ENCODE measurements around the gene MX2.
"Not testable (repeated sequence)": the region's sequence is repeated elsewhere in the genome, so short reads cannot be mapped to it uniquely, and the experiment has no call there.

MX2 gene

DNA sequence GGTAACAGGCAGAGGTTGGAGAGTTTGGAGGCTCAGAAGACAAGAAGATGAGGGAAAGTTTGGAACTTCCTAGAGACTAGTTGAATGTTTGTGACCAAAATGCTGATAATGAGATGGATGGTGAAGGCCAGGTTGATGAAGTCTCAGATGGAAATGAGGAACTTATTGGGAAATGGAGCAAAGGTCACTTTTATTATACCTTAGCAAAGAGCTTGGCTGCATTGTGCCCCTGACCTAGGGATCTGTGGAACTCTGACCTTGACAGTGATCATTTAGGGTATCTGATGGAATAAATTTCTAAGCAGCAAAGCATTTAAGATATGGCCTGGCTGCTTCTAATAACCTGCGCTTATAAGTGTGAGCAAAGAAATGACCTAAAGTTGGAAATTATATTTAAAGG is 28.1 kb upstream of the MX2 start:
- in situ Hi-C loops (cut with MboI; ENCODE audit: low pct_unique_long_range_greater_than_20kb, low sequenced_read_pairs): no loop called here
- DNase-seq: no peak

DNA sequence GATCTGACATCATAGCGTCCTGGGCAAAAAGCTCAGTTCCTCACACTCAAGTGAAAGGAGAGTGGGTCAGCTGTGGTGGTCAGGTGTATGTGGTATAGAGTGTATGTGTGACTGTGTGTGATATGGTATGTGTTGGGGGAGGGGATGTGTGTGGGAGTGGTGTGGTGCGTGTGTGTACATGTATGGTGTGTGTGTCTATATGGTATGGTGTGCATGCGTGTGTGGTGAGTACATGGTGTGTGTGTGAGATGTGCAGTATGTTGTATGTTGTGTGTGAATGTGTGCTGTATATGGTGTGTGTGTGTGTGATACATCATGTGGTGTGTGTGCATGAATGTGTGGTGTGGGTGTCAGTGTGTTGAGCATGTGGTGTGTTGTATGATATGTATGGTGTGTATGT is 24.3 kb upstream of the MX2 start:
- in situ Hi-C loops (cut with MboI; ENCODE audit: low pct_unique_long_range_greater_than_20kb, low sequenced_read_pairs): no loop called here
- no peak for DNase-seq

DNA sequence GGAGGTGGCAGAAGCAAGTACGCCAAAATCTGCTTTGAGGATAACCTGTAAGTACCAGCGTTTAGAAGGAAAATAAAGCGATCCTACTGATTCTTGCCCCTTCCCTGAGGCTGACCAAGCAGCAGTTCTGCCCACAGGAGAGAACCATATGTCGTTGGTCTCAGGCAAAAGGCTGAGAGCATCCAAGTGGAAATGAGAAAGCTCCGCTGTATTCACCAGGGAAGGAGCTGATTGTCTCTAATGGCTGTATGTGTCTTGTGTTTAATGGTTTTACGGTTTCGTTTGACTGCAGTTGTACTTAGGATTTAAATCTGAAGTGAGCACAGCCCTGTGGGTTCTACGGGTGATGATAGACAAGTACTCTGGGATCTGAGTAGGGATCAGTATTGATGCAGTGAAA is 23.4 kb upstream of the MX2 start:
- in situ Hi-C loops (cut with MboI; ENCODE audit: low pct_unique_long_range_greater_than_20kb, low sequenced_read_pairs): no loop called here
- DNase-seq: no peak

DNA sequence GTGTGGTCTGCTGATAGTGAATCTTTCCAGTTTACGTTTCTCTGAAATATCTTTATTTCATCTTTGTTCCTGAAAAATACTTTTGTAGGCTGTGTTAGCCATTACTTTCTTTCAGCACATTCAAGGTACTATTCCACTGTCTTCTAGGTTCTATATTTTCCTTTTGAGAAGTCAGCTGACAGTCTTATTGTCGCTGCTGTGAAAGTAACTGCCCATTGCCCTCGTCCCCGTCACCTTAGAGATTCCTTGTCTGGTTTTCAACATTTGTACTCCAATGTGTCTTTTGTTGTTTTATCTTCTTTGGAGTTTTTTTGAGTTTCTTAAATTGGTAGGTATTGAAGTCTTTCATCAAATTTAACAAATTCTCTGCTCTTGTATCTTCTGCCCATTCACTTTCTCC is 19.8 kb upstream of the MX2 start:
- in situ Hi-C loops (cut with MboI; ENCODE audit: low pct_unique_long_range_greater_than_20kb, low sequenced_read_pairs): no loop called here
- no peak for DNase-seq

DNA sequence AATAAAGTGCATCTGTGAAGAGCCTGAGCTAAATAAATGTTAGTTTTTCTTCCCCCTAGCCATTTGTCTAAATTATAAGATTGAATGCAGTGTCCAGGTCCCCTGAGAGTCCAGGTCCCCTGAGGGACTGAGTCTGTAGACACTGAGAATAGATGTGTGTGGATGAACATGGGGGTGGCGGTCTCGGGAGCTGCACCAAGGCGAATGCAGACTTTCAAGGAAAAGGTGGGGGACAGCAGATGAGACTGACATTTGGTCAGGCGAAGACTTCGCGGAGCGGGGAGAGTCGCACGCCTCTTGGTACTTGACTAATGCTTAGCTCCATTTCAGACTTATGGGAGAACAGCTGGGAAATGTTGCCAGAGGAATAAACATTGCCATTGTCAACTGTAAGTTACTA is 17.7 kb upstream of the MX2 start:
- in situ Hi-C loops (cut with MboI; ENCODE audit: low pct_unique_long_range_greater_than_20kb, low sequenced_read_pairs): no loop called here
- no peak for DNase-seq

DNA sequence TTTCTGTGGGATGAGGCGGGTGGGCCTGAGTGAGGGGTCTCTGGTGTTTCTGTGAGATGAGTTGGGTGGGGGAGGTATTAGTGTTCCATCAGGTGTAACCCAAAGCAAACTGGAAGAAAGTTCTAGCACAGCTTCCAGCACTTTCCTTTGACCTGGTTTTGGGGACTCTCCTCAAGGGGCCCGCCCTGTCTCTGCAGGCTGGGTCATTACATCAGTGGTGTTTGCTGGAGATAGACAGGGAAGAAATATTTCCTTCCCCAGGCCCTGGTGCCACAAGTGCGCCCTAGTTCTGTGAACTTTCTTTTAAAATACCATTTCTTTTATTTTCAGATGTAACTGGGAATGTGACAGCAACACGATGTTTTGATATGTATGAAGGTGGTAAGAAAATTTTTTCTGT is 16.5 kb upstream of the MX2 start:
- DNase-seq: no peak
- in situ Hi-C loops (cut with MboI; ENCODE audit: low pct_unique_long_range_greater_than_20kb, low sequenced_read_pairs): no loop called here

DNA sequence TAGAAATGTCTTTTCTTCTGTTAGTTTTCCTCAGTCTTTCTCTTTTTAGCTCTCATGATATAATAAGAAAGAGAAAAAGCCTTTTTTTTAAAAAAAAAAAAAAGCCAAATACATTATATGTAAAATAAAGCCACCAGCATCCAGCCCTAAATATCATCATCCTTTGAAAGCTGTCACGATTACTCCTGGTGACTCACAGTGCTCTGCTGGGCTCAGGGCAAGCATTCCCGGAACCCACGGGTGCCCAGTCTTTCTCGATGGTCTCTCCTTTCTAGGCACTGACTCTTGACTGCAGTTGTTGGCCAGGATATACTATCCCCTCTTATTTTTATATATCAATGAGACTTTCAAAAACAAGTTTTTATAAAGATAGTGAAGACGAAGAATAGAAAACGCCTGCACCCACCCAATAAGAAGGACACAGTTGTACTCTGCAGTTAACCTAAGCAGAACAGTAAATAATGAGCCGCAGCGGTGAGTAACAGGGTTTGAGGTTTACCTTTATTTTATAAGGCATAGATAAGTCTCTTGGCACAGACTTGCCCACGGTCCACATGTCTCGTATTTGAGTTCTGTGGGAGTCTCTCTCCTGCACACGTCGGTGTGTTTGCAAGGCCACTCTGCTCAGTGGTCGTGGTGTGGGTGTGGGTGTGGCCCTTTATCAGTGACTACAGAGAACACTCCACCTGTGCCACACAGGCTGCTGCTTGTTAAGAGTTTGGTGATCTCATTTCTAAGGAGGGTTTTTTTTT is 15.7 kb upstream of the MX2 start:
- in situ Hi-C loops (cut with MboI; ENCODE audit: low pct_unique_long_range_greater_than_20kb, low sequenced_read_pairs): no loop called here
- no peak for DNase-seq

DNA sequence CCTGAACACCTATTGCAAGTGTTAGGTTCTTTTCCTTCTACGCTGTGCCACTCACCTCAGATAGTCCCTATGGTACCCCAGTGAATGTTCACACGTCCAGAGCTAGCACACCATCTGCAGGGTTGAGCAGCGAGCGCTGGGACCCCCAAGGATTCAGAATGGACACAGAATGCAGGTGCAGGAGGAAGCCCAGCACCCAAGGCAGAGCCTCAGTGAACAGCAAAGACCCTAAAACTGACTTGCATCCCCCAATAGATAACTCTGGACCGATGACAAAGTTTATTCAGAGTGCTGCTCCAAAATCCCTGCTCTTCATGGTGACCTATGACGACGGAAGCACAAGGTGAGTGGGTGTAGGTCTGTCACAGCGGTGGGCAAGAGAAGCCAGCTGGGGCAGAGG is 15.1 kb upstream of the MX2 start:
- no peak for DNase-seq

DNA sequence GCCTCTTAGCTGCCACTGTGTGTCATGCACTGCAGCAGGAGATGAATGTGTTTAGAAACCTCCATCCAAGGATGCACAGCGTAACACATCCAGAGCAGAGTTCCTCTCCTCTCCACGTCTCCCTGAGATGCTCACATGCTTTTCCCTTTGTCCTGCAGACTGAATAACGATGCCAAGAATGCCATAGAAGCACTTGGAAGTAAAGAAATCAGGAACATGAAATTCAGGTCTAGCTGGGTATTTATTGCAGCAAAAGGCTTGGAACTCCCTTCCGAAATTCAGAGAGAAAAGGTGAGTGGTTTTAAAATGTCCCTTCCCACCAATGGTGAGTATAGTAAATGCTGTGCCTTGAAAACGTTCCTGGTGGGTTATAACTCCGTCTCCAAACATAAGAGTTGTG is 13.4 kb upstream of the MX2 start:
- in situ Hi-C loops (cut with MboI; ENCODE audit: low pct_unique_long_range_greater_than_20kb, low sequenced_read_pairs): no loop called here

More for the DNA sequence above, 15.1 kb upstream of the MX2 start:
- in situ Hi-C loops (cut with MboI; ENCODE audit: low pct_unique_long_range_greater_than_20kb, low sequenced_read_pairs): no loop called here

DNA sequence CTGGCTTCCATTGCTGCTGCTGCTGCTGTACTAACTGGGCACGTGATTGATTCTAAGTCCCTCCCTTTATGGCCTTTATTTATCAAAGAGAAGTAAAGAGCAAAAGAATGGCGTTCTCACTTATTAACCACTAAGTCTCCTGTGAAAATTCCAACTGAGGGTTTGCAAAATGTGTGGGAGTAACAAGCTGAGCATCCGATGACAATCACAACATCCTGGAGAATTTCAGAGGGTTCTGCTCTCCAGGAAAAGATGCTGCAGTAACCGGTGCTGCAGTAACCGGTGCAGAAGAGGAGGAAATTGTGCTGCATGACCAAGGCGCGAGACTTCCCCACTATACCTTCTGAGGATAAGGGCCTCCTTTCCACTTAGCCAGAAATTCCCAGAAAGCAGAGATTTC is 12.7 kb upstream of the MX2 start:
- in situ Hi-C loops (cut with MboI; ENCODE audit: low pct_unique_long_range_greater_than_20kb, low sequenced_read_pairs): no loop called here
- DNase-seq: no peak

More for the DNA sequence above, 13.4 kb upstream of the MX2 start:
- no peak for DNase-seq

DNA sequence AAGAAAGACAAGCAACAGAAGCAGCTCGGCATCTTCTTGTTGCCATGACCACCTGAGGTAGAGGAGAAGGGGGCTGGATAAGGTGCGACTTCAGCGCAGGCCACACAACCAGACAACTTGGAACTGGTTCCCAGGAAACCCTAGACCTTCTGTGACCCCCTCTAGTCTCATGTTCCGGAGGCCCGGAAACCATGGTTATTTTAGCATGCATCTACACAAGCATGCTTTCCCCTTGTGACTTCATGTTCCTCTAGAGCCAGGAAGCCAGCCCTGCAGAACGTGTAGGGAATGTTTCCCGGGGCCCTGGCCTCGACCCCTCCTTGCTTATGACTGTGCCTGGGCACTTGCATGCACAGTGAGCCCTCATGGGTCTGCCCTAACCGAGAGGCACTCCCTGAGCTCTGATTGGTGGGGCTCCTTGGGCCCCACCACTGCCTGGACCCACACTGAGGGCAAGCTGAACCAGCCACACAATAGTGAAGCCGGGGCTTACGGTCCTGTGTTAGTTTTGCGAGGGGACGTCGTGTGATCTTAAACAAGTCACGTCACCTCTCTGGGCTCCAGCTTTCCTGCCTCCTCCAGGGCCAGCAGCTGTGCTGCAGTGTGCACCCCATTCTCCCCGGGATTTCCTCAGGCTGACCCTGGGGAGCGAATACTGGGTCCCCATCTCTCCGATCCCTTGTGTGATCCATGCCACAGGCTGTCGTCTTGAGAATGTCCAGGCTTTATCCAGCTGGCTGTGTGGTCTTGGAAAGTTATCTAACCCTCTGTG is 12.0 kb upstream of the MX2 start:
- DNase-seq: no peak
- in situ Hi-C loops (cut with MboI; ENCODE audit: low pct_unique_long_range_greater_than_20kb, low sequenced_read_pairs): no loop called here

DNA sequence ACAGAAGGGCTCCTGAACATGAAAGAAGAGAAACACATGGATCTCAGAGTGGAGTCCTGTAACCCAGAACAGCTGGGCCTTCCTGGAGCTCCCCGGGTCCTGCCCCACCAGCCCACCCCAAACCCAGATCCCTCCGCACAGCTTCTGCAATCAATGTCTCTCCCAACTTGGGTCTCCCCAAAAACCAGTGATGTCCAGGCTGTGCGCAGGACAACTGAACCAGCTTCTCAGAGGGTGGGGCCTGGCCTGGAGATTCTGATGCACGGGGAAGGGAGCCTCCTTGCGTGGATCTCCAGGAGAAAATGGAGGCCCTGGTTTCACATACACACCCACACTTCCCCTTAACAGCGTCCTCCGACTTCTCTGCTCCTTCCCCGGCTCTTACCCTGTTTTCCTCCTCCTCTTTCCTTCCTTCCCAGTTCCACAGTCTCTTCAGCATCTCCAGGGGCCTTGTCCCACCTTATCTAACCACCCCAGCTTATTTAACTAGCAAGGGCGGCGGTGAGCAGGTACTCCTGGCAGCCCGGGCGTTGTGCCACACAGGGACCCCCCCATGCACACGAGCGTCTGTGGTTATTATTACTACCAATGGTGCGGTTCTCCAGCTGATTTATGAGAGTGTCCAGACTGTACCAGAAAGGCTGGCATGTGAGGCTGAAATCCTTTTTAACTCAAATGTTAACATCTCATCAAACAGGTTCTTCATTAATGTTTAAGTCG is 11.2 kb upstream of the MX2 start:
- no peak for DNase-seq
- in situ Hi-C loops (cut with MboI; ENCODE audit: low pct_unique_long_range_greater_than_20kb, low sequenced_read_pairs): no loop called here

DNA sequence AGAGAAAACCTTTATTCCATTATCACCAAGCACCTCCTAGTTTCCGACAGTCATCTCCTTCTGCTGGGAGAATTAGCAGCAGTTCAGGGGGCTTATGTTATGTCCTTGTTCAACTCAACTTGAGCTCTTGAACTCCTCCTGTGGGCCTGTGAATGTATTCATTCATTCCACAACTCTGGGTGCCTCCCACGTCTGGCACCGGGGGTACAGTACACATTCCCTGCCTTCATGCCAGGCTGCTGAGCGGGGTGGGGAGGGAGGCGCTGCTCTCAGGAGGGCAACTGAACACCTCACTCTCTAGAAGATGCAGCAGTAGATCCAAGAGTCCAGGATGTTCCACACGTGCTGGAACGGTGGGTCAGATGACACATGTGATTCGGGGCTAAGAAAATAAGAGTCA is 4.3 kb upstream of the MX2 start:
- in situ Hi-C loops (cut with MboI; ENCODE audit: low pct_unique_long_range_greater_than_20kb, low sequenced_read_pairs): no loop called here
- no peak for DNase-seq

DNA sequence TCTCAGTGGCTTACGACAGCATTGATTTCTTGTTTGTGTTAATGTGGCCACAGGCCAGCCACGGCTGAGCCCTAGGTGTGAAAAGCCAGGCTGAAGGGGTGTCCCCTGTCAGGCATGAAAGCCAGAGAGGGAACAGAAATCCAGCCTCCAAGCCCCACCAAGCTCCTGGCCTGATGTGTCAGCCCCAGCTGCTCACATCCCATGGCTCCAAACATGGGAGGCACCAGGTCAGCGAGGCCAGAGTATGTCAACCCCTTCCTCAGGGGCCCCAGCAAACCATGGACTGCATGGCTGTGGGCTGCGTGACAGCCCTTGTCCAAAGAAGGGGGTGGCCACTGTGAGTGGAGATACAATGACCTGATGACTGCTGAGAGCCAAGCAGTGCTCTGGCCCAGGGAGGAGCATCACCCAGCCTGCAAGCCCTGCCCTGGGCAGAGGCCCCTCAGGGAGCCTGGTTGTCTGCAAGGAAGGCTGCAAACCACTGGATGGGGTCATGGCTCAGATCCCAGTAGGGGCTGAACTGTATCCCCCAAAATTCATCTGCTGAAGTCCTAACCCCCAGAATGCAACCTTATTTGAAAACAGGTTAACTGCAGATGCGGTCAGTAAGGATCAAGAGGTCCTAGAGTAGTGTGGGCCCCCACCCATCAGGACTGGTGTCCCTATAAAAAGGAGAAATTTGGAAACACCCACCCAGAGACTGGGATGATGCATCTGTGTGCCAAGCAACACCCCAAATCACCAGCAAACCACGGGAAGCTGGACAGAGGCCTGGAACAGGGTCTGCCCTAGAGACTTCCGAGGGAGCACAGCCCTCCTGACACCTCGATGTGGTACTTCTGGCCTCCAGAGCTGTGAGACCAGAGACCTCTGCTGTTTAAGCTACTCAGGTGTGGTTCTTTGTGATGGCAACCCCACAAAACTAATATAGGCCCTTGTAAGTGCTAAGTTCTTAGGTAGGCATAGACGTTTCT is 3.3 kb upstream of the MX2 start:
- no peak for DNase-seq
- in situ Hi-C loops (cut with MboI; ENCODE audit: low pct_unique_long_range_greater_than_20kb, low sequenced_read_pairs): no loop called here

DNA sequence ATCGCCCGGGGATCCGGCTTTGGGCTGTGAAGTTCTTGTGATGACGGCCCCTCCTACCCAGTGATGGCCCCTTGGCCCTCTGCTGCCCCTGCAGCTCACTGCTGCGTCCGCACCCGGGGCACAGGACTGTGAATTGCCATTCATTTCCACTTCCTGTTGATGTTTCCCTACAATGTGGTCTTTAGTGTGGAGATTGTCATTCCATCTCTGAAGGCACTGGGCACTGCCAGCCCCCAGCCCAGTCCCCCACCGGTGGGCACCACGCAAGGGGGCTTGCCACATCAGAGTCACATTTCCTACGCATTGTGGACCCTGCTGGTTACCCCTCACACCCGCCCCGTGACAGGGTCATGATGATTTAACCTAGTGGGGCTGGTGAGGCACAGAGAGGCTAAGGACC is 2.5 kb upstream of the MX2 start:
- in situ Hi-C loops (cut with MboI; ENCODE audit: low pct_unique_long_range_greater_than_20kb, low sequenced_read_pairs): no loop called here

DNA sequence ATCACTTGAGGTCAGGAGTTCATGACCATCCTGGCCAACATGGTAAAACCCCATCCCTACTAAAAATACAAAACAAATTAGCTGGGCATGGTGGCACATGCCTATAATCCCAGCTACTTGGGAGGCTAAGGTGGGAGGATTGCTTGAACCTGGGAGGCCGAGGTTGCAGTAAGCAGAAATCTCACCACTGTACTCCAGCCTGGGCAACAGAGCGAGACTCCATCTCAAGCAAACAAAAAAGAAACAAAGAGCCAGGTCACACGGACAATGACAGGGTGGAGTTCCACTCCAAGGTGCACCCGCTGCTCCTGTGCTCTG is 2.1 kb upstream of the MX2 start:
- DNase-seq; in situ Hi-C loops (cut with MboI; ENCODE audit: low pct_unique_long_range_greater_than_20kb, low sequenced_read_pairs): not testable (repeated sequence)

More for the DNA sequence above, 2.5 kb upstream of the MX2 start:
- no peak for DNase-seq

DNA sequence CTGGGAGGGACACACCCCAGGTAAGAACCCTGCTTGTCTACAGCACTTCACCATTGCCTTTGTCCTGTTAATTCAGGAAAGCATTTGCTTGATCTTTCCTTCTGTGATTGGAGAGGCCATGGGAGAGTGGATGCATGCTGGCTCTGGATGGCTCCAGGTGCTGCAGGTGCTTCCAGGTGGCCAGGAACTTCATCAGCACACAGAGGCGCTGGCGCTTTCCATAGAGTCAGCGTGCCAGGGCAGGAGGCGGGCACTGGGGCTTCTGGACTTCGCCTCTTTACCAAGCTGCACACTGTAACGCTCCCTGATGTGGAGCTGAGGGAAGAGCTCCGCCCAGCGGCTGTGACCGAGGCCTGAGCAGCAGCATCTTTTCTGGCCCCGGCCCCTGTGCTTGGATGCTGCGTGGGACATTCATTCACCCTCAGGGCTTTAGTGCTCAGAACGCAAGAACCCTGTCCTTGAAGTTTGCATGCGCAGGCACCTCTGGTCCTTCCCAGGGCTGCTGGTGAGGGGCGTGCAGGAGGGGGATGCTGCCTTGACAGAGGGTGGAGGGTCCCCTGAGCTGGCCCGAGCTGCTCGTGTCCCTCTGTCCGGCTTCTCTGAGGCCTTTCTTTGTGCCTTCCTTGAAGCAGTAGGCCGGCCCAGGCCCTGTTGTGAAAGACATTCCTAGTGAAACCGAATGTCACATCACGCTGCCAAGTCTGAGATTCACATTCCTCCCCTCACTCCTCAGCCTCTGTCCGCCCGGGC is 1.6 kb upstream of the MX2 start:
- DNase-seq: no peak
- in situ Hi-C loops (cut with MboI; ENCODE audit: low pct_unique_long_range_greater_than_20kb, low sequenced_read_pairs): no loop called here

DNA sequence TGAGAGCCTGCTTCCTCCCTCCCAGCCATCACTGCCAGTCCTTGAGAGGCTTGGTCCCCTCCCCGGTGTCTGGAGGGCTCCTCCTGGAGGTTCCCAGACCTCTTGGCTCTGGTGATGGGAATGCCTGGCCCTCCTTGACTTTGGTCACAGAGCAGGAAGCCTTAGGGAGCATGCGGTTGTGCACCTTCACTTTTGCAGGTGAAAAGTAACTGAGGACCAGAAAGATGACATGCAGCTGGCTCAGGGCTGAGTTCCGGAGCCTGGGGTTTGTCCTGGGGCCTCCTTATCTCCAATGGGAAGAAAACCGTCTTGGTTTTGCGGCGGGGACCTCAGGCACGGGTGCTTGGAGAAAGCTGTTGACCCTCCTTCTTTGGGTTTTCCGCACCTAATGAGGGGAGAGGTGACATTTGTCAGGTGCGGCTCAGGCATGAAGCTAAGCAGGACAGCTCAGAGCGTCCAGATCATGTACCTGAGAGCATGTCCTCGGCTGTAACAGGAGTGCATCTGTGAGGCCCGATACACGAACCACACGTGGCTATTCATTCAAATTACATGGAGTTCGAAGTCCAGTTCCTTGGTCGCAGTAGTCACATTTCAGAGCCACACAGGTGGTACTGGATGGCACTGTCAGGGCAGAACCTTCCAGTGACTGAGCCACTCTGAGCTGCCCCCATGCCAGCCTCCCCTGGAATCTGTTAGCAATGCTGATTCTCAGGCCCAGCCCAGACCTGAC is 608 bp upstream of the MX2 start:
- DNase-seq: no peak
- in situ Hi-C loops (cut with MboI; ENCODE audit: low pct_unique_long_range_greater_than_20kb, low sequenced_read_pairs): no loop called here
